Gastrocnemius medialis (tissue), 4 donors: Measurements from ENCODE around the gene UNCX. TPM values are rescaled to one million over a fixed set of nuclear protein-coding genes. Genes with fewer than 3 reads are reported as not detected.

ENCODE experiments used
- ATAC-seq, 2 donors: fragments of 150-250 bp; one replicate each; pipeline ENCODE4 v1.9.1; 2016
- DNase-seq, 2 donors: peaks; one replicate each; pipeline ENCODE4 v3.0.0-alpha.2; 2019
- H3K27ac ChIP-seq, 4 donors: fragments of 200-600 bp; sonication (generic); 1 replicate in 1 of 4; 2 replicates in 3 of 4; pipeline ENCODE4 v1.5.1; 2016 to 2018; ENCODE audit warnings: mild to moderate bottlenecking in 2 of 4, moderate library complexity in 1 of 4
- H3K27me3 ChIP-seq, 3 donors: fragments of 200-600 bp; sonication (generic) in 2 of 3; 1 replicate in 1 of 3; 2 replicates in 2 of 3; pipeline versions ENCODE4 v1.5.1 to v1.6.0; 2016 to 2019; ENCODE audit warnings: mild to moderate bottlenecking in 1 of 3, moderate library complexity in 1 of 3
- H3K36me3 ChIP-seq, 2 donors: fragments of 200-600 bp; sonication (generic) in 1 of 2; one replicate each; pipeline ENCODE4 v1.5.1; 2017 to 2018
- H3K4me1 ChIP-seq, 2 donors: fragments of 200-600 bp; sonication (generic) in 1 of 2; one replicate each; pipeline ENCODE4 v1.5.1; 2016 to 2017; ENCODE audit warnings: mild to moderate bottlenecking in 2 of 2
- H3K4me3 ChIP-seq, 4 donors: fragments of 200-600 bp; sonication (generic) in 3 of 4; 1 replicate in 1 of 4; 2 replicates in 3 of 4; pipeline ENCODE4 v1.5.1; 2016 to 2019; ENCODE audit warnings: mild to moderate bottlenecking in 2 of 4
- H3K9me3 ChIP-seq, 3 donors: fragments of 200-600 bp; sonication (generic) in 2 of 3; 1 replicate in 1 of 3; 2 replicates in 2 of 3; pipeline ENCODE4 v1.5.1; 2016 to 2019
- POLR2A ChIP-seq, 2 donors: fragments of 450-650 bp; IDR thresholded peaks; one replicate each; pipeline ENCODE4 v1.6.1; 2017; ENCODE audit warnings: antibody characterized with exemption in 2 of 2, mild to moderate bottlenecking in 2 of 2, moderate library complexity in 2 of 2
- in situ Hi-C, 4 donors: fragments of 200-750 bp; cut with MboI; loops; one replicate each; pipeline versions ENCODE4 v1.15.0 to v1.8.0; 2017; ENCODE audit warnings: low sequenced_read_pairs in 4 of 4
- intact Hi-C: fragments of 100-400 bp; cut with DNase I; formaldehyde crosslinking; loops from one replicate; pipeline ENCODE4 v1.15.1; 2023; ENCODE audit warnings: low total_unique reads
- total RNA-seq, 4 donors: library from RNA; depleted of rRNA; stranded (reverse); fragments of >200 nt; gene quantifications; one replicate each; pipeline versions ENCODE4 v1.1.0 to v1.2.3, GENCODE V29; 2016
- TF ChIP-seq, protein P1 (sequence below), 5 experiments: fragments of 450-650 bp in 3 of 5; fragments of 200-600 bp in 2 of 5; sonication (generic) in 2 of 5; IDR thresholded peaks in 4 of 5; conservative IDR thresholded peaks in 1 of 5; 1 replicate in 4 of 5; 2 replicates in 1 of 5; pipeline ENCODE4 v1.5.1; 2016 to 2019; ENCODE audit warnings: antibody characterized with exemption in 5 of 5, mild to moderate bottlenecking in 3 of 5, moderate library complexity in 3 of 5

Gene UNCX
- total RNA-seq, 4 donors from 2014 or later, result not detected

DNA sequence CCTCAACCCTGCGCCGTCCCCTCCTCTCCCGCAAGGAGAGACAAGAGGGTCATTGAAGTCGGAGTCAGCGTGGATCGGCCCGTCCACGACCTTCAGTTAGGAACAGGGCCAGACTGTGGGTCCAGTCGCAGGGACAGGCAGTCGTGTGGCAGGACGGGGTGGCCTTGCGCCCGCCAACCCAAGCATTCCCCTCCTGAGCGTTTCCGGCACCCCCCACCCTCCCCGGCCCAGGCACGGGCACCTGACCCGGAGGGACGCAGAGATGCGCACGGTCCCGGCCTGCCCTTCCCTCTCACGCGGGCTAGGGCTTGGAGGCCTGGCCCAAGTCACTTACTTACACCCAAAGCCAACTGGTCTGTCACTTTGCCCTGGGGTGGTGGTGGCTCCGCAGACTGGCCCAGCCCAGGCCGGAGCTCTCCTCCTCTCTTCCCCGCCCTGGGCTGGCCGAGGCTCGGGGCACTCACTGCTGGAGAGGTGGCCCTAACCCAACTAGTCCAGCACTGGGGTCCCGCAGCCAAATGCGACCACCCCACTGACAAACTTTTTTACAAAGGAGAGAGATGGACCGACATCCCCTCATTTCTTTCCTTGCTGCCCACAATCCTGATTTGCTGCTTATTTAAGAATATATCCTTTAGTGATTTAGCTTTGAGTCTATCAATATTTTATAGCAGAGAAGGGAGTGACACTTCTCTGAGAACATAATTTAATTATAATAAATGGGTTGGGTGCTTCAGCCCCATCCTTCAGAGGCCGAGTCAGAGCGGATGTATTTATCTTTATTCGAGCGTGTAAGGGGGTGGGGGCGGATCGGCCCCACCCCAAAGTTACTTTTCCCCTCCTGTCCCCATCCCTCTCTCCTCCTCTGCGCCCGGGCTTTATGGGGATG lies 1.2 kb upstream of the UNCX start:
- Histone ChIP-seq H3K9me3 (no peaks in the 10 kb centered on the region), H3K4me1 (no peaks in the 10 kb centered on the region), H3K4me3 (no peak overlapping the region), H3K27ac (no peak overlapping the region), H3K27me3 (peaks cover 78 to 90% (median 84%) of the 10 kb centered on the region in 3 donors), H3K36me3 (no peaks in the 10 kb centered on the region)
- intact Hi-C loops (no loop called here), in situ Hi-C loops (no loop called here)
- no peak for TF ChIP-seq POLR2A (IDR thresholded peaks at IDR 0.05)
- TF ChIP-seq, protein P1, sequence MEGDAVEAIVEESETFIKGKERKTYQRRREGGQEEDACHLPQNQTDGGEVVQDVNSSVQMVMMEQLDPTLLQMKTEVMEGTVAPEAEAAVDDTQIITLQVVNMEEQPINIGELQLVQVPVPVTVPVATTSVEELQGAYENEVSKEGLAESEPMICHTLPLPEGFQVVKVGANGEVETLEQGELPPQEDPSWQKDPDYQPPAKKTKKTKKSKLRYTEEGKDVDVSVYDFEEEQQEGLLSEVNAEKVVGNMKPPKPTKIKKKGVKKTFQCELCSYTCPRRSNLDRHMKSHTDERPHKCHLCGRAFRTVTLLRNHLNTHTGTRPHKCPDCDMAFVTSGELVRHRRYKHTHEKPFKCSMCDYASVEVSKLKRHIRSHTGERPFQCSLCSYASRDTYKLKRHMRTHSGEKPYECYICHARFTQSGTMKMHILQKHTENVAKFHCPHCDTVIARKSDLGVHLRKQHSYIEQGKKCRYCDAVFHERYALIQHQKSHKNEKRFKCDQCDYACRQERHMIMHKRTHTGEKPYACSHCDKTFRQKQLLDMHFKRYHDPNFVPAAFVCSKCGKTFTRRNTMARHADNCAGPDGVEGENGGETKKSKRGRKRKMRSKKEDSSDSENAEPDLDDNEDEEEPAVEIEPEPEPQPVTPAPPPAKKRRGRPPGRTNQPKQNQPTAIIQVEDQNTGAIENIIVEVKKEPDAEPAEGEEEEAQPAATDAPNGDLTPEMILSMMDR (IDR thresholded peaks at IDR 0.05 in 4 of 5, conservative IDR thresholded peaks at IDR 0.05 in 1 of 5), result no peak
- ATAC-seq (no peak), DNase-seq (no peak)

DNA sequence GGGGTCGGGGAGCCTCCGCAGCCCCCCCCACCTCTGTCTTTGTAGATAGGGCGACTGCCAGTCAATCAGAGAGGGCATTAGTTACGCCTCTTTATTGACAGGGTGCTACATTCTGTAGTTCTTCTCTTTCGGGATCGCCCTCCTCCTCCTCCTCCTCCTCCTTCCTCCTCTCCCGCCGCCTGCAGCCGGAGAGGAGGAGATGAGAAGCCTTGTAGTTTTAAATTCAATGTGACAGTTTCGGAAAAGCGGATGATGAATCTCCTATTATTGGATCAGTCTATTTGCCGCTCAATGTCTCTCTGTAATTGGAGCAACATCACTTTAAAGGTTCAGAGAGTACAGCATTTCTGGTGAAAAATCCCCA lies 587 bp upstream of the UNCX start:
- in situ Hi-C loops, result no loop called here
- DNase-seq (no peak), ATAC-seq (no peak)
- H3K4me1 ChIP-seq, result peaks cover 2% of the 10 kb centered on the region in 2 donors
- TF ChIP-seq, protein P1 (IDR thresholded peaks at IDR 0.05 in 4 of 5, conservative IDR thresholded peaks at IDR 0.05 in 1 of 5), result no peak
- TF ChIP-seq POLR2A (IDR thresholded peaks at IDR 0.05), result no peak
- no peaks in the 10 kb centered on the region for H3K9me3 ChIP-seq
- intact Hi-C loops, result no loop called here
- H3K36me3 ChIP-seq, result no peaks in the 10 kb centered on the region
- H3K27ac ChIP-seq, result no peak overlapping the region
- no peak overlapping the region for H3K4me3 ChIP-seq
- peaks cover 75 to 86% (median 81%) of the 10 kb centered on the region in 3 donors for H3K27me3 ChIP-seq

DNA sequence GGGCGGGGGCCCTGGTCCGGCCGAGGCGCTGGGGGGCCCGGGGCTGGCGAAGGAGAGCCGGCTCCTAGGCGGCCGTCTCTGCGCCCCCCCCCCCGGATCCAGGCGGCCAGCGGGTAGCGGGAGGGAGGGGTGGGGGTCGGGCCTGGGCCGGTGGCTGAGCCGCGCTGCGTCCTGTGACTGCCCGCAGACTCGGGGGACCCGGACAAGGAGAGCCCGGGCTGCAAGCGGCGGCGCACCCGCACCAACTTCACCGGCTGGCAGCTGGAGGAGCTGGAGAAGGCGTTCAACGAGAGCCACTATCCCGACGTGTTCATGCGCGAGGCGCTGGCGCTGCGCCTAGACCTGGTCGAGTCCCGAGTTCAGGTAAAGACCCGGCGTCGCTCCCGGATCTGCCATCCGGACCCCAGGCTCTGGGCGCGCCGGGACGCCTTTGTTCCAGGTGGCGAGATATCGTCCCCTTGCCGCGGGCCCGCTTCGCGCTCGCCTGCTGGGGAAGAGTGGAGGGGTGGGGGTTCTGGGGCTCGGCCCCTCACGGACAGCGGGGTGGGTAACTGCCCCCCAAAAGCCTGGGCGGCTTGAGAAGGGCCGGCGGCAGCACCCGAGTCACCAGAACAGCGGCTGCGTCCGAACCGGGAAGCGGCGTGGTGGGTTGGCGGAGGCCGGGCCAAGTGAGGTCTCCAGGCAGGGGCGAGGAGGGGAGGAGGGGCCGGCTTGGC lies 819 bp downstream of the UNCX start:
- intact Hi-C loops, result no loop called here
- Histone ChIP-seq H3K4me3 (no peak overlapping the region), H3K27me3 (peaks cover 73 to 86% (median 78%) of the 10 kb centered on the region in 3 donors), H3K9me3 (no peaks in the 10 kb centered on the region), H3K4me1 (peaks cover 3% of the 10 kb centered on the region in 2 donors), H3K36me3 (no peaks in the 10 kb centered on the region), H3K27ac (no peak overlapping the region)
- no peak for DNase-seq
- TF ChIP-seq, protein P1 (IDR thresholded peaks at IDR 0.05 in 4 of 5, conservative IDR thresholded peaks at IDR 0.05 in 1 of 5), result no peak
- TF ChIP-seq POLR2A (IDR thresholded peaks at IDR 0.05), result no peak
- in situ Hi-C loops, result no loop called here
- no peak for ATAC-seq

DNA sequence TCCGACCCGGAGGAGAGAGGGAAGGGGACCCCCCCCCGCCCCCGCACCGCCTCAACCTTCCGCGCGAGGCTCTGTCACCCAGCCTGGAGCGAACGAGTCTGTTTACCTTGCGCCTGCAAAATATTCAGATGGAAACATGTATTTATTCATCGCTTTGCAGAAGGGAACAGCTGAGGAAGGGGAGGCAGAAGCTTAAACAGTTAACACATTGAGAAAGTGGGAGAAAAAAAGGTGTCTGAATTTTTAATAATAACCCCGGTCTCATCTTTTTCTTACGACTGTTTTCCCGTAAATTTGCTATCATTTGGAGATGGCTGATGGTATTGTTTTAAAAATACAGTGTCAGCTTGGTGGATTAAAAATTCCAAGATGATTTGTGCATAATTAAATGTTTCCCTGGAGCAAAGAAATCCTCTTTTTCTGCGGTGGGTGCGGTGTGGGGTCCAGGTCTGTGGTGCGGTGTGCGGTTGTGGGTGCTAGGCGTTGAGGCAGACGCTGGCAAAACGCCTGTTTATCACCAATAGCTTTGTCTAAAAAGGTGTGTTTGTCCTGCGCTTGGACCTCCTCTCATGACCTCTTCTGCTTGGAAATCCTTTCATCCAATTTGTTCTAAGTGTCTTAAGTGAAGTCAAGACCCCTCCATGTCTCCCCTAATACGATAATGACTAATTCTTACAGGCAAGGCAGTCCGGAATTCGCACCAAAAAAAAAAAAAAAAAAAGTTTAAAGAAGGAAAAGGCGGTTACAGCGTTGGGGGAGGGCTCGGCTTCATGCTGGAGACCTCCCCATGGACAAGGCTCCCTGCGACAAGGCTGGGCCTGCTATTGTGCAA lies 1.6 kb downstream of the UNCX start:
- H3K4me1 ChIP-seq, result peaks cover 3% of the 10 kb centered on the region in 2 donors
- no peak overlapping the region for H3K4me3 ChIP-seq
- H3K27ac ChIP-seq, result no peak overlapping the region
- no peak for TF ChIP-seq POLR2A (IDR thresholded peaks at IDR 0.05)
- TF ChIP-seq, protein P1 (IDR thresholded peaks at IDR 0.05 in 4 of 5, conservative IDR thresholded peaks at IDR 0.05 in 1 of 5), result no peak
- no peaks in the 10 kb centered on the region for H3K36me3 ChIP-seq
- DNase-seq, result no peak
- intact Hi-C loops, result no loop called here
- H3K27me3 ChIP-seq, result peaks cover 73 to 86% (median 78%) of the 10 kb centered on the region in 3 donors
- no peak for ATAC-seq
- in situ Hi-C loops, result no loop called here
- no peaks in the 10 kb centered on the region for H3K9me3 ChIP-seq
